Measurements from ENCODE around the gene PAX2. TPM values are rescaled to one million over a fixed set of nuclear protein-coding genes. Genes with fewer than 3 reads are reported as not detected.

PAX2 gene
- total and polyA plus RNA-seq, 2 of the 8 experiments (the other 6 are each of a cell fraction or from before 2014, with no cell fraction given), result 0.02 TPM; not detected in 1

DNA sequence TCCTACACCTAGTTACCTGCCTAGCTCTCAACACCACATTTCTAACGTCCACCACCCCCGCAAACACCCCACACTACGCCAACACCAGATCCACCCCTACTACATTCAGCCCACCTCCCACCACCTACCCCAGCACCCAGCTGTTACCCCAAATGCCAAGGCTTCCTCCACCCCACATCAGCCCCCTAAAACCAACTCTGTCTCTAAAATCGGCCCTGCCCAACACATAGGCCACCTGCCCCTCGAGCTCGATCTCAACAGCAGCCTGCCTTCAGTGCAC lies 114.0 kb downstream of the PAX2 start (continued):
- TF ChIP-seq CBX5 (IDR thresholded peaks at IDR 0.05; ENCODE audit: low read depth, low read length), result no peak

Data from H1 (cell line).